OCI-LY3 (cell line): Measurements from ENCODE around the gene LRP1B.

Experiments used
- CTCF ChIP-seq: fragments of 200-600, 300-600 bp; sonication (generic); IDR thresholded peaks from 2 replicates; pipeline ENCODE4 v1.5.1; 2014; ENCODE audit warnings: antibody characterized with exemption, low read length, low read depth
- EZH2phosphoT487 ChIP-seq: fragments of 200-600 bp; shearing (Covaris generic); IDR thresholded peaks from 2 replicates; pipeline ENCODE4 v1.6.1; 2018; ENCODE audit warnings: antibody characterized with exemption, mixed run types, low read depth

DNA sequence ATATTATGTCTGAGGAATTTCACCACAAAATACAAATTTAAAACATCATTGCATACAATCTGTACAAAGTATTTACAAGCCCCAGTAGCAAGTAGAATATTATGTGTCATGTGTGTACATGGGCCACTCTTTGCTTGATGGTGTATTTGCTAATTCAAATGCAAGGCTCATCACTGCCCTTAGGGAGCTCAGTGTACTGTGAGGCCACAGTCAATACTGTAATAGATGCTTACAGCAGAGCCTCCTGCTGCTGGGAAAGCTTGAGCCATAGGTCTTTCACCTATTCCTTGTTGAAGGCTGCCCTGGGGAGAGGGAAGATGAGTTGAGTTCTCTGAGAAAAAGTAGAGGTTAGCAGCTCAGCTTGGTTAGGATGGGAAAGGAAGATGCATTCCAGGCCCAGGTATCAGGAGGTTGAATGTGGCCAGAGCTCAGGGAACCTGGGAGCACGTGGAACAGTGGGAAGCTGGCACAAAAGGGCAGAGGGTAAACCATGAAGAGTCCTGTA is 189.6 kb downstream of the LRP1B start:
- TF ChIP-seq CTCF, result no peak
- no peak for TF ChIP-seq EZH2phosphoT487
